Esophagus muscularis mucosa (tissue), 4 donors: ENCODE results near the gene DAZAP1.

Source experiments
- EP300 ChIP-seq: sonication (generic); formaldehyde crosslinking; IDR thresholded peaks from one replicate; pipeline ENCODE4 v1.6.1; 2017; ENCODE audit warnings: antibody characterized with exemption
- POLR2A ChIP-seq: fragments of 450-650 bp; IDR thresholded peaks from one replicate; pipeline ENCODE4 v1.6.1; 2017; ENCODE audit warnings: antibody characterized with exemption, moderate library complexity, mild to moderate bottlenecking, low read depth
- POLR2AphosphoS5 ChIP-seq, 2 donors: sonication (generic); formaldehyde crosslinking; IDR thresholded peaks; one replicate each; pipeline ENCODE4 v1.6.1; 2017; ENCODE audit warnings: antibody characterized with exemption in 2 of 2
- TF ChIP-seq, protein P1 (sequence below), 3 experiments: fragments of 200-600 bp in 2 of 3; fragments of 450-650 bp in 1 of 3; sonication (generic) in 2 of 3; IDR thresholded peaks; one replicate each; pipeline ENCODE4 v1.5.1; 2017 to 2019; ENCODE audit warnings: antibody characterized with exemption in 3 of 3, mild to moderate bottlenecking in 2 of 3, moderate library complexity in 1 of 3

DNA sequence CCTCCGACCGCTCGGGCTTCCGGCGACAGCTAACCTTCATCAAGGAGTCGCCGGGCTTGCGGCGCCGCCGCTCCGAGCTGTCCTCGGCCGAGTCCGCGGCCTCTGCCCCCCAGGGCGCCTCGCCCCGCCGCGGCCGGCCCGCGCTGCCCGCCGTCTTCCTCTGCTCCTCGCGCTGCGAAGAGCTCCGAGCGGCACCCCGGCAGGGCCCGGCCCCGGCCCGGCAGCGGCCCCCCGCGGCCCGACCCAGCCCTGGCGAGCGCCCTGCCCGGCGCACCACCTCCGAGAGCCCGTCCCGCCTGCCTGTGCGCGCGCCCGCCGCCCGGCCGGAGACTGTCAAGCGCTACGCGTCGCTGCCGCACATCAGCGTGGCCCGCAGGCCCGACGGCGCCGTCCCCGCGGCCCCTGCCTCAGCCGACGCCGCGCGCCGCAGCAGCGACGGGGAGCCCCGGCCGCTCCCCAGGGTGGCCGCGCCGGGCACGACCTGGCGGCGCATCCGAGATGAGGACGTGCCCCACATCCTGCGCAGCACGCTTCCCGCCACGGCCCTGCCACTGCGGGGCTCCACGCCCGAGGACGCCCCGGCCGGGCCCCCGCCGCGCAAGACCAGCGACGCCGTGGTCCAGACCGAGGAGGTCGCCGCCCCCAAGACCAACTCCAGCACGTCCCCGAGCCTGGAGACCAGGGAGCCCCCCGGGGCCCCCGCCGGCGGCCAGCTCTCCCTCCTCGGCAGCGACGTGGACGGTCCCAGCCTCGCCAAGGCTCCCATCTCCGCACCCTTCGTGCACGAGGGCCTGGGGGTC, 62.1 kb downstream of the DAZAP1 start:
- TF ChIP-seq, protein P1, sequence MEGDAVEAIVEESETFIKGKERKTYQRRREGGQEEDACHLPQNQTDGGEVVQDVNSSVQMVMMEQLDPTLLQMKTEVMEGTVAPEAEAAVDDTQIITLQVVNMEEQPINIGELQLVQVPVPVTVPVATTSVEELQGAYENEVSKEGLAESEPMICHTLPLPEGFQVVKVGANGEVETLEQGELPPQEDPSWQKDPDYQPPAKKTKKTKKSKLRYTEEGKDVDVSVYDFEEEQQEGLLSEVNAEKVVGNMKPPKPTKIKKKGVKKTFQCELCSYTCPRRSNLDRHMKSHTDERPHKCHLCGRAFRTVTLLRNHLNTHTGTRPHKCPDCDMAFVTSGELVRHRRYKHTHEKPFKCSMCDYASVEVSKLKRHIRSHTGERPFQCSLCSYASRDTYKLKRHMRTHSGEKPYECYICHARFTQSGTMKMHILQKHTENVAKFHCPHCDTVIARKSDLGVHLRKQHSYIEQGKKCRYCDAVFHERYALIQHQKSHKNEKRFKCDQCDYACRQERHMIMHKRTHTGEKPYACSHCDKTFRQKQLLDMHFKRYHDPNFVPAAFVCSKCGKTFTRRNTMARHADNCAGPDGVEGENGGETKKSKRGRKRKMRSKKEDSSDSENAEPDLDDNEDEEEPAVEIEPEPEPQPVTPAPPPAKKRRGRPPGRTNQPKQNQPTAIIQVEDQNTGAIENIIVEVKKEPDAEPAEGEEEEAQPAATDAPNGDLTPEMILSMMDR (IDR thresholded peaks at IDR 0.05): no peak
- TF ChIP-seq POLR2A (no peak), POLR2AphosphoS5 (IDR thresholded peaks at IDR 0.05) (no peak), EP300 (no peak)
